Colonic mucosa (tissue), 4 donors: ENCODE data around the gene MYL11. TPM values are rescaled to one million over a fixed set of nuclear protein-coding genes. Genes with fewer than 3 reads are reported as not detected.

Experiments used
- DNase-seq: peaks from one replicate; pipeline ENCODE4 v3.0.0-alpha.2; 2020
- H3K27ac ChIP-seq: fragments of 200-600 bp; one replicate; pipeline ENCODE4 v1.8.0; 2021
- H3K27me3 ChIP-seq: fragments of 200-600 bp; one replicate; pipeline ENCODE4 v1.8.0; 2021
- H3K36me3 ChIP-seq: fragments of 200-600 bp; one replicate; pipeline ENCODE4 v1.8.0; 2021
- H3K4me1 ChIP-seq: fragments of 200-600 bp; one replicate; pipeline ENCODE4 v1.8.0; 2021; ENCODE audit warnings: mild to moderate bottlenecking
- H3K4me3 ChIP-seq: fragments of 200-600 bp; one replicate; pipeline ENCODE4 v1.8.0; 2021
- H3K9ac ChIP-seq, 2 donors: one replicate each; pipeline ENCODE4 v1.7.0; 2013; ENCODE audit warnings: control low read depth in 2 of 2, low read depth in 2 of 2, low read length in 2 of 2
- H3K9me3 ChIP-seq: fragments of 200-600 bp; one replicate; pipeline ENCODE4 v1.8.0; 2021
- CTCF ChIP-seq: fragments of 200-600 bp; IDR thresholded peaks from one replicate; pipeline ENCODE4 v1.8.0; 2022; ENCODE audit warnings: antibody characterized with exemption, mild to moderate bottlenecking
- intact Hi-C: fragments of 100-400 bp; cut with DNase I; formaldehyde crosslinking; loops from one replicate; pipeline ENCODE4 v1.14.1; 2022
- total RNA-seq, 2 donors: library from RNA; stranded (reverse); fragmentation: NEBNext Ultra II Directional in 1 of 2; extraction: Animal tissue kit (Norgen Biotek cat#: 25700) in 1 of 2; gene quantifications; one replicate each; pipeline ENCODE4 v1.2.1, GENCODE V29; 2021
- donor health status: healthy.
- donor health status: DM: no; HTN: no; CAD: no.
- donor health status: DM: no; HTN: no; CAD: no.

Gene MYL11
- total RNA-seq, 2 donors from 2014 or later: 1.1 to 2.2 TPM

- H3K4me1 ChIP-seq: peaks cover under 1% of the 10 kb centered on the region
- no peak for DNase-seq
- intact Hi-C loops: loop anchor here (10.0 kb wide), 1 partner anchor 264 kb away; the partner anchor contains the start of genes TBX6 and YPEL3
- H3K36me3 ChIP-seq: no peaks in the 10 kb centered on the region
- no peaks in the 10 kb centered on the region for H3K27me3 ChIP-seq
- no peak for TF ChIP-seq CTCF
- no peak overlapping the region for H3K9ac ChIP-seq
- no peak overlapping the region for H3K27ac ChIP-seq
- H3K4me3 ChIP-seq: no peak overlapping the region
- H3K9me3 ChIP-seq: no peaks in the 10 kb centered on the region
Measured at GRCh38 chr16:30358990-30359870, 15.4 kb upstream of the MYL11 start.

DNA sequence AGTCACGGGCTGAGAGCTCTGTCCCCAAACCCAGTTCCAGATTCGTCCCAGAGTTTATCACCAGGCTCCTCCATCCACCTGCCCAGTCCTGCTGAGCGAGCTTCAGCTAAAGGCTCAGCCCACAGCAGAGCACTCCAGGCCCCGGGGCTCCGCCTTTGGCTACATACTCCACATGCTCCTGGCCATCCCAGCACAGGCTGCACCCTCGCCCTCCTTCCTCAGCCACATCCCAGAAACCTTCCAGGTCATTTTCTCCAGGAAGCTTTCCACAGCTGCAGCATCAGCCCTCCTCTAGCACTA is 14.8 kb upstream of the MYL11 start:
- Histone ChIP-seq H3K9me3 (no peaks in the 10 kb centered on the region), H3K4me3 (no peak overlapping the region), H3K4me1 (no peaks in the 10 kb centered on the region), H3K27me3 (no peaks in the 10 kb centered on the region), H3K27ac (no peak overlapping the region), H3K36me3 (no peaks in the 10 kb centered on the region), H3K9ac (no peak overlapping the region)
- DNase-seq: no peak
- no peak for TF ChIP-seq CTCF
- intact Hi-C loops: loop anchor here (10.0 kb wide), 1 partner anchor 265 kb away; the partner anchor contains the start of genes TBX6 and YPEL3

GRCh38 chr16:30361180-30361579 is 13.4 kb upstream of the MYL11 start:
- Histone ChIP-seq H3K27me3 (no peaks in the 10 kb centered on the region), H3K4me3 (no peak overlapping the region), H3K4me1 (no peaks in the 10 kb centered on the region), H3K9ac (no peak overlapping the region), H3K36me3 (no peaks in the 10 kb centered on the region), H3K27ac (no peak overlapping the region), H3K9me3 (no peaks in the 10 kb centered on the region)
- intact Hi-C loops: no loop called here
- no peak for DNase-seq
- no peak for TF ChIP-seq CTCF

- Histone ChIP-seq H3K4me3 (no peak overlapping the region), H3K9ac (no peak overlapping the region), H3K27ac (no peak overlapping the region), H3K36me3 (no peaks in the 10 kb centered on the region), H3K27me3 (no peaks in the 10 kb centered on the region), H3K9me3 (no peaks in the 10 kb centered on the region), H3K4me1 (peaks cover 17% of the 10 kb centered on the region)
- no peak for DNase-seq
- intact Hi-C loops: no loop called here
- TF ChIP-seq CTCF: no peak
Measured at GRCh38 chr16:30365200-30365599, 9.4 kb upstream of the MYL11 start.

DNA sequence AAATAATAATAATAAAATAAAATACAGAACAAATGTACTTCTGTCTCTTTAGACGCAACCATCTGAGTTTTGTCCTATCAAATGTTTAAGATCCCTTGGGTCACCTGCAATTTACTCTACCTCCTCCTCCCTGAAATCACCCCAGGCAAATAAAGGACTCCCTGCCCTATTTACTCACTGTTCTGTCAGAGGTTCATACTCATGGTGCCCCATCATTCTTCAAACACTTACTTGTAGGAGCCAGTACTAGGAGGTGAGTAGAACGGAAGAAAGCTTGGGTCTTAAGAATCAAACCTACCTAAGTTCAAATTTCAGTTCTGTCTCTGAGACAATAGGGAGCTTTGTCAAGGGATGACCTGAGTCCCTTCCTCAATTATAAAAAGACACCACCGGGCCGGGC is 8.1 kb upstream of the MYL11 start:
- H3K36me3 ChIP-seq: no peaks in the 10 kb centered on the region
- H3K9me3 ChIP-seq: no peaks in the 10 kb centered on the region
- no peaks in the 10 kb centered on the region for H3K27me3 ChIP-seq
- peaks cover 17% of the 10 kb centered on the region for H3K4me1 ChIP-seq
- no peak for DNase-seq
- no peak overlapping the region for H3K9ac ChIP-seq
- intact Hi-C loops: no loop called here
- no peak overlapping the region for H3K27ac ChIP-seq
- no peak for TF ChIP-seq CTCF
- no peak overlapping the region for H3K4me3 ChIP-seq
